HepG2 (cell line): ENCODE measurements around the gene CORO1A.
"Not testable (repeated sequence)": the region's sequence is repeated elsewhere in the genome, so short reads cannot be mapped to it uniquely, and the experiment has no call there.

Experiments
- TCF7L2 ChIP-seq: IDR thresholded peaks from 2 replicates; pipeline ENCODE4 v1.6.1; 2011; ENCODE audit warnings: mild to moderate bottlenecking, low read depth, low read length, moderate library complexity
- ZNF33B ChIP-seq: sonication (generic); formaldehyde crosslinking; IDR thresholded peaks from 2 replicates; pipeline ENCODE4 v1.5.1; 2020; ENCODE audit warnings: mild to moderate bottlenecking, missing genetic modification reagents
- ZNF589 ChIP-seq: sonication (generic); formaldehyde crosslinking; conservative IDR thresholded peaks from 2 replicates; pipeline ENCODE4 v1.8.0; 2022; ENCODE audit warnings: mild to moderate bottlenecking, moderate library complexity, missing genetic modification reagents

GRCh38 chr16:30197001-30197400 is 13.6 kb downstream of the CORO1A start:
- not testable (repeated sequence) for TF ChIP-seq ZNF33B (CRISPR knock-in tag); ZNF589 (CRISPR knock-in tag); TCF7L2
